Stimulated activated CD4-positive, alpha-beta T cell treated with anti-CD3 and anti-CD28 coated beads, Interleukin-12 subunit alpha, Interleukin-12 subunit beta, amount 100 ng/mL, for 4 hours (primary cell): ENCODE results near the gene LILRA1.
"Not testable (repeated sequence)": the region's sequence is repeated elsewhere in the genome, so short reads cannot be mapped to it uniquely, and the experiment has no call there.

Source experiments
- DNase-seq: peaks from one replicate; pipeline ENCODE4 v3.0.0-alpha.2; 2020

Gene LILRA1

GRCh38 chr19:54627912-54628311 is 34.5 kb downstream of the LILRA1 start:
- DNase-seq: not testable (repeated sequence)

- not testable (repeated sequence) for DNase-seq
Measured at GRCh38 chr19:54630262-54630661, 36.8 kb downstream of the LILRA1 start, which contains the start of gene LILRB1. LILRB1 (plus strand) TSS chr19:54630484; CDS start chr19:54631074, 590 bp downstream.

- DNase-seq: no peak
Measured at GRCh38 chr19:54630782-54631181, 37.4 kb downstream of the LILRA1 start.

- DNase-seq: not testable (repeated sequence)
Measured at GRCh38 chr19:54631489-54632337, 38.3 kb downstream of the LILRA1 start.

GRCh38 chr19:54632517-54632916 is 39.1 kb downstream of the LILRA1 start:
- DNase-seq: not testable (repeated sequence)

- DNase-seq: no peak
Measured at GRCh38 chr19:54633401-54633800, 40.0 kb downstream of the LILRA1 start.

- DNase-seq: not testable (repeated sequence)
Measured at GRCh38 chr19:54636081-54636480, 42.6 kb downstream of the LILRA1 start.

GRCh38 chr19:54638683-54639082 is 45.3 kb downstream of the LILRA1 start:
- DNase-seq: no peak

- DNase-seq: not testable (repeated sequence)
Measured at GRCh38 chr19:54642953-54643352, 49.5 kb downstream of the LILRA1 start.

- not testable (repeated sequence) for DNase-seq
Measured at GRCh38 chr19:54643583-54643982, 50.2 kb downstream of the LILRA1 start.

- DNase-seq: no peak
Measured at GRCh38 chr19:54644056-54644455, 50.6 kb downstream of the LILRA1 start.

GRCh38 chr19:54646331-54646841 is 53.0 kb downstream of the LILRA1 start:
- DNase-seq: no peak

- no peak for DNase-seq
Measured at GRCh38 chr19:54648129-54648528, 54.7 kb downstream of the LILRA1 start.

- no peak for DNase-seq
Measured at GRCh38 chr19:54650108-54650655, 56.8 kb downstream of the LILRA1 start.
